Effector memory CD8-positive, alpha-beta T cell (primary cell): ENCODE measurements around the gene MKKS.

Source experiments
- ATAC-seq: fragments of 150-1000 bp; cut with Tn5 transposase; replicated peaks from 2 replicates; pipeline ENCODE4 v1.10.0; 2021; ENCODE audit warnings: mild to moderate bottlenecking, moderate library complexity
- DNase-seq, 3 experiments: peaks; one replicate each; pipeline ENCODE4 v3.0.0; 2021
- H3K27ac Mint-ChIP-seq, 2 donors: one replicate each; pipeline ENCODE4 v1.8.0; 2022; ENCODE audit warnings: mild to moderate bottlenecking in 2 of 2, mixed read lengths in 2 of 2, moderate library complexity in 2 of 2
- H3K27me3 Mint-ChIP-seq, 2 donors: one replicate each; pipeline ENCODE4 v1.8.0; 2022; ENCODE audit warnings: mixed read lengths in 2 of 2
- H3K36me3 Mint-ChIP-seq: one replicate; pipeline ENCODE4 v1.8.0; 2022; ENCODE audit warnings: mild to moderate bottlenecking, moderate library complexity, mixed read lengths; ENCODE audit not compliant: insufficient read depth
- H3K4me1 Mint-ChIP-seq, 2 donors: one replicate each; pipeline ENCODE4 v1.8.0; 2022; ENCODE audit warnings: low read depth in 2 of 2, mixed read lengths in 2 of 2
- H3K4me3 Mint-ChIP-seq, 2 donors: one replicate each; pipeline ENCODE4 v1.8.0; 2022; ENCODE audit warnings: mild to moderate bottlenecking in 2 of 2, mixed read lengths in 2 of 2, moderate library complexity in 2 of 2
- H3K9me3 Mint-ChIP-seq, 2 donors: one replicate each; pipeline ENCODE4 v1.8.0; 2022; ENCODE audit warnings: mixed read lengths in 2 of 2
- total RNA-seq, 9 experiments: gene quantifications; one replicate each; lab custom pipeline; 2026; lab: John Stamatoyannopoulos, UW

The MKKS gene
- total RNA-seq = 1.3 to 24.6 (median 14.3) reads per million in 9 experiments

- peak; percentile 76 for ATAC-seq
- peak within 1 kb of the TSS; percentile 90 to 92 for H3K4me3 Mint-ChIP-seq
- H3K4me1 Mint-ChIP-seq = peaks cover 40 to 46% of the 10 kb centered on the region in 2 donors
- peak within 1 kb of the TSS; percentile 94 to 95 for H3K27ac Mint-ChIP-seq
- peak; percentile 80 to 82 (median 81) for DNase-seq
- H3K9me3 Mint-ChIP-seq = no peaks in the 10 kb centered on the region
- peaks cover 23% of the 10 kb centered on the region for H3K36me3 Mint-ChIP-seq
- no peaks in the 10 kb centered on the region for H3K27me3 Mint-ChIP-seq
These were observed at the start of gene MKKS for GRCh38 chr20:10433623-10434466. MKKS (minus strand) TSS chr20:10434222; CDS start chr20:10413514, 20,708 bp downstream.

GRCh38 chr20:10483691-10484090 is 49.7 kb upstream of the MKKS start:
- Mint-ChIP-seq H3K4me3 (no peak overlapping the region), H3K4me1 (peaks cover 0 to 2% of the 10 kb centered on the region in 2 donors)

GRCh38 chr20:10481676-10482075 is 47.7 kb upstream of the MKKS start:
- no peak overlapping the region for H3K27ac Mint-ChIP-seq
- H3K27me3 Mint-ChIP-seq = no peaks in the 10 kb centered on the region
- peaks cover 0 to 2% of the 10 kb centered on the region in 2 donors for H3K4me1 Mint-ChIP-seq
- DNase-seq = no peak
- ATAC-seq = no peak
- no peaks in the 10 kb centered on the region for H3K9me3 Mint-ChIP-seq
- H3K4me3 Mint-ChIP-seq = no peak overlapping the region
- no peaks in the 10 kb centered on the region for H3K36me3 Mint-ChIP-seq

More at GRCh38 chr20:10483691-10484090, 49.7 kb upstream of the MKKS start:
- no peaks in the 10 kb centered on the region for H3K9me3 Mint-ChIP-seq
- ATAC-seq (no peak), DNase-seq (no peak)
- H3K27ac Mint-ChIP-seq = no peak overlapping the region
- no peaks in the 10 kb centered on the region for H3K36me3 Mint-ChIP-seq
- H3K27me3 Mint-ChIP-seq = no peaks in the 10 kb centered on the region

GRCh38 chr20:10478930-10479329 is 44.9 kb upstream of the MKKS start:
- H3K27ac Mint-ChIP-seq = no peak overlapping the region
- no peaks in the 10 kb centered on the region for H3K9me3 Mint-ChIP-seq
- ATAC-seq (no peak), DNase-seq (no peak)
- no peak overlapping the region for H3K4me3 Mint-ChIP-seq
- H3K4me1 Mint-ChIP-seq = peaks cover 11 to 12% of the 10 kb centered on the region in 2 donors
- H3K36me3 Mint-ChIP-seq = no peaks in the 10 kb centered on the region
- H3K27me3 Mint-ChIP-seq = no peaks in the 10 kb centered on the region

- H3K4me1 Mint-ChIP-seq = peaks cover 11 to 12% of the 10 kb centered on the region in 2 donors
- no peak overlapping the region for H3K27ac Mint-ChIP-seq
- H3K36me3 Mint-ChIP-seq = no peaks in the 10 kb centered on the region
- no peak for DNase-seq
- H3K4me3 Mint-ChIP-seq = no peak overlapping the region
- no peaks in the 10 kb centered on the region for H3K27me3 Mint-ChIP-seq
- no peaks in the 10 kb centered on the region for H3K9me3 Mint-ChIP-seq
- ATAC-seq = no peak
These were observed 44.2 kb upstream of the MKKS start for GRCh38 chr20:10478205-10478604.

- no peaks in the 10 kb centered on the region for H3K9me3 Mint-ChIP-seq
- no peaks in the 10 kb centered on the region for H3K27me3 Mint-ChIP-seq
- no peak overlapping the region for H3K4me3 Mint-ChIP-seq
- ATAC-seq (no peak), DNase-seq (no peak)
- peaks cover 11 to 12% of the 10 kb centered on the region in 2 donors for H3K4me1 Mint-ChIP-seq
- H3K27ac Mint-ChIP-seq = no peak overlapping the region
- no peaks in the 10 kb centered on the region for H3K36me3 Mint-ChIP-seq
These were observed 42.3 kb upstream of the MKKS start for GRCh38 chr20:10476319-10476724.

- ATAC-seq (peak; percentile 19), DNase-seq (no peak)
- Mint-ChIP-seq H3K4me3 (no peak overlapping the region), H3K27me3 (no peaks in the 10 kb centered on the region), H3K27ac (peak overlapping the region; percentile 15 to 53), H3K9me3 (no peaks in the 10 kb centered on the region), H3K36me3 (no peaks in the 10 kb centered on the region), H3K4me1 (peaks cover 11 to 13% of the 10 kb centered on the region in 2 donors)
These were observed 41.2 kb upstream of the MKKS start for GRCh38 chr20:10475225-10475624.

GRCh38 chr20:10474606-10475184 is 40.7 kb upstream of the MKKS start:
- ATAC-seq (no peak), DNase-seq (no peak)
- Mint-ChIP-seq H3K4me3 (no peak overlapping the region), H3K27ac (peak overlapping the region; percentile 15 to 53), H3K9me3 (no peaks in the 10 kb centered on the region), H3K36me3 (no peaks in the 10 kb centered on the region), H3K4me1 (peaks cover 13 to 15% of the 10 kb centered on the region in 2 donors), H3K27me3 (no peaks in the 10 kb centered on the region)

- no peak for ATAC-seq
These were observed 38.8 kb upstream of the MKKS start for GRCh38 chr20:10472871-10473270.

GRCh38 chr20:10470276-10470675 is 36.3 kb upstream of the MKKS start:
- H3K27ac Mint-ChIP-seq = peak overlapping the region in 1 of 2 donors; percentile 20
- no peaks in the 10 kb centered on the region for H3K27me3 Mint-ChIP-seq
- H3K4me3 Mint-ChIP-seq = no peak overlapping the region
- DNase-seq (no peak), ATAC-seq (no peak)
- H3K9me3 Mint-ChIP-seq = no peaks in the 10 kb centered on the region
- peaks cover 4 to 12% of the 10 kb centered on the region in 2 donors for H3K4me1 Mint-ChIP-seq
- H3K36me3 Mint-ChIP-seq = no peaks in the 10 kb centered on the region

More at GRCh38 chr20:10472871-10473270, 38.8 kb upstream of the MKKS start:
- H3K4me1 Mint-ChIP-seq = peaks cover 15% of the 10 kb centered on the region in 2 donors
- no peaks in the 10 kb centered on the region for H3K9me3 Mint-ChIP-seq
- H3K27ac Mint-ChIP-seq = peak overlapping the region in 1 of 2 donors; percentile 62
- no peaks in the 10 kb centered on the region for H3K27me3 Mint-ChIP-seq
- DNase-seq = no peak
- H3K36me3 Mint-ChIP-seq = no peaks in the 10 kb centered on the region
- no peak overlapping the region for H3K4me3 Mint-ChIP-seq

GRCh38 chr20:10469599-10469998 is 35.6 kb upstream of the MKKS start:
- H3K4me3 Mint-ChIP-seq = no peak overlapping the region
- peak in 2 of 3 experiments; percentile 7 to 12 for DNase-seq
- no peak overlapping the region for H3K27ac Mint-ChIP-seq
- peaks cover 3 to 5% of the 10 kb centered on the region in 2 donors for H3K4me1 Mint-ChIP-seq
- no peaks in the 10 kb centered on the region for H3K9me3 Mint-ChIP-seq
- H3K36me3 Mint-ChIP-seq = no peaks in the 10 kb centered on the region
- peak; percentile 42 for ATAC-seq
- H3K27me3 Mint-ChIP-seq = no peaks in the 10 kb centered on the region

GRCh38 chr20:10469056-10469455 is 35.0 kb upstream of the MKKS start:
- DNase-seq (no peak), ATAC-seq (no peak)
- Mint-ChIP-seq H3K36me3 (no peaks in the 10 kb centered on the region), H3K27me3 (no peaks in the 10 kb centered on the region), H3K4me3 (no peak overlapping the region), H3K27ac (no peak overlapping the region), H3K4me1 (peaks cover 3 to 4% of the 10 kb centered on the region in 2 donors), H3K9me3 (no peaks in the 10 kb centered on the region)

GRCh38 chr20:10468340-10468845 is 34.4 kb upstream of the MKKS start:
- Mint-ChIP-seq H3K27ac (no peak overlapping the region), H3K27me3 (no peaks in the 10 kb centered on the region), H3K9me3 (peaks cover 0 to under 1% of the 10 kb centered on the region in 2 donors), H3K4me1 (peaks cover 3 to 4% of the 10 kb centered on the region in 2 donors), H3K36me3 (no peaks in the 10 kb centered on the region), H3K4me3 (no peak overlapping the region)
- no peak for ATAC-seq
- no peak for DNase-seq
